ENCODE results near the gene PEX11G.
"Not testable (repeated sequence)": the region's sequence is repeated elsewhere in the genome, so short reads cannot be mapped to it uniquely, and the experiment has no call there.

Gene PEX11G

GRCh38 chr19:7433456-7433855, 55.4 kb downstream of the PEX11G start:
- not testable (repeated sequence) for DNase-seq (ENCODE audit: low read depth in 3 of 3)

- no peak for DNase-seq (ENCODE audit: low read depth in 3 of 3)
Measured at GRCh38 chr19:7429638-7430282, 59.1 kb downstream of the PEX11G start.

- DNase-seq (ENCODE audit: low read depth in 3 of 3), result no peak
Measured at GRCh38 chr19:7428651-7429113, 60.2 kb downstream of the PEX11G start.

GRCh38 chr19:7427944-7428343, 60.9 kb downstream of the PEX11G start:
- DNase-seq (ENCODE audit: low read depth in 3 of 3), result no peak

- DNase-seq (ENCODE audit: low read depth in 3 of 3), result peak in 1 of 3 experiments; percentile 22
Measured at GRCh38 chr19:7426986-7427385, 61.8 kb downstream of the PEX11G start.

Measured in stimulated activated CD4-positive, alpha-beta T cell treated with anti-CD3 and anti-CD28 coated beads, TNF-alpha, amount 100 ng/mL, for 24 hours (primary cell).